Measurements from ENCODE around the gene TNRC18.
"Not testable (repeated sequence)": the region's sequence is repeated elsewhere in the genome, so short reads cannot be mapped to it uniquely, and the experiment has no call there.

TNRC18 gene

GRCh38 chr7:5270788-5271187 is 152.8 kb downstream of the TNRC18 start:
- Histone ChIP-seq H3K36me3 (no peaks in the 10 kb centered on the region), H3K9me3 (no peaks in the 10 kb centered on the region), H3K4me3 (ENCODE audit: low read depth, low read length) (no peak overlapping the region), H3K27me3 (no peaks in the 10 kb centered on the region), H3K4me1 (peaks cover 3% of the 10 kb centered on the region; the same call in 1 of the 2 replicates)
- no peak for DNase-seq
- TF ChIP-seq CTCF (IDR thresholded peaks at IDR 0.05; ENCODE audit: low read depth, low read length) = no peak

GRCh38 chr7:5269992-5270657 is 153.5 kb downstream of the TNRC18 start:
- DNase-seq; H3K9me3 ChIP-seq; H3K4me3 ChIP-seq (ENCODE audit: low read depth, low read length); H3K36me3 ChIP-seq; H3K4me1 ChIP-seq; H3K27me3 ChIP-seq: not testable (repeated sequence)

GRCh38 chr7:5267829-5268228 is 155.8 kb downstream of the TNRC18 start:
- H3K4me1 ChIP-seq = not testable (repeated sequence)

GRCh38 chr7:5266191-5267028 is 157.2 kb downstream of the TNRC18 start:
- Histone ChIP-seq H3K9me3 (no peaks in the 10 kb centered on the region), H3K4me1 (no peaks in the 10 kb centered on the region; the same call in 1 of the 2 replicates), H3K27me3 (no peaks in the 10 kb centered on the region), H3K36me3 (no peaks in the 10 kb centered on the region), H3K4me3 (ENCODE audit: low read depth, low read length) (no peak overlapping the region)
- TF ChIP-seq CTCF (IDR thresholded peaks at IDR 0.05; ENCODE audit: low read depth, low read length) = no peak
- DNase-seq = peak; percentile 44

More at GRCh38 chr7:5267829-5268228, 155.8 kb downstream of the TNRC18 start:
- not testable (repeated sequence) for H3K9me3 ChIP-seq; H3K36me3 ChIP-seq; H3K4me3 ChIP-seq (ENCODE audit: low read depth, low read length); H3K27me3 ChIP-seq; DNase-seq

GRCh38 chr7:5265320-5266190 is 158.1 kb downstream of the TNRC18 start:
- no peak overlapping the region for H3K4me3 ChIP-seq (ENCODE audit: low read depth, low read length)
- no peaks in the 10 kb centered on the region for H3K27me3 ChIP-seq
- TF ChIP-seq CTCF (IDR thresholded peaks at IDR 0.05; ENCODE audit: low read depth, low read length) = no peak
- H3K4me1 ChIP-seq = no peaks in the 10 kb centered on the region; the same call in 1 of the 2 replicates
- DNase-seq = no peak
- no peaks in the 10 kb centered on the region for H3K36me3 ChIP-seq
- no peaks in the 10 kb centered on the region for H3K9me3 ChIP-seq

GRCh38 chr7:5263066-5263465 is 160.6 kb downstream of the TNRC18 start:
- H3K36me3 ChIP-seq; DNase-seq; H3K4me1 ChIP-seq; H3K27me3 ChIP-seq; H3K9me3 ChIP-seq; H3K4me3 ChIP-seq (ENCODE audit: low read depth, low read length): not testable (repeated sequence)

GRCh38 chr7:5260530-5261068 is 163.0 kb downstream of the TNRC18 start:
- H3K4me3 ChIP-seq (ENCODE audit: low read depth, low read length); H3K36me3 ChIP-seq; DNase-seq; H3K9me3 ChIP-seq; H3K4me1 ChIP-seq; H3K27me3 ChIP-seq: not testable (repeated sequence)

All from BE2C (cell line).